Activated effector memory CD4-positive, alpha-beta T cell treated with Interleukin-2 at 50 U/mL for 16 hours (primary cell): Measurements from ENCODE around the gene ITPR1.

Experiments
- DNase-seq: peaks from one replicate; pipeline ENCODE4 v3.0.0-alpha.2; 2020

ITPR1 gene

DNA sequence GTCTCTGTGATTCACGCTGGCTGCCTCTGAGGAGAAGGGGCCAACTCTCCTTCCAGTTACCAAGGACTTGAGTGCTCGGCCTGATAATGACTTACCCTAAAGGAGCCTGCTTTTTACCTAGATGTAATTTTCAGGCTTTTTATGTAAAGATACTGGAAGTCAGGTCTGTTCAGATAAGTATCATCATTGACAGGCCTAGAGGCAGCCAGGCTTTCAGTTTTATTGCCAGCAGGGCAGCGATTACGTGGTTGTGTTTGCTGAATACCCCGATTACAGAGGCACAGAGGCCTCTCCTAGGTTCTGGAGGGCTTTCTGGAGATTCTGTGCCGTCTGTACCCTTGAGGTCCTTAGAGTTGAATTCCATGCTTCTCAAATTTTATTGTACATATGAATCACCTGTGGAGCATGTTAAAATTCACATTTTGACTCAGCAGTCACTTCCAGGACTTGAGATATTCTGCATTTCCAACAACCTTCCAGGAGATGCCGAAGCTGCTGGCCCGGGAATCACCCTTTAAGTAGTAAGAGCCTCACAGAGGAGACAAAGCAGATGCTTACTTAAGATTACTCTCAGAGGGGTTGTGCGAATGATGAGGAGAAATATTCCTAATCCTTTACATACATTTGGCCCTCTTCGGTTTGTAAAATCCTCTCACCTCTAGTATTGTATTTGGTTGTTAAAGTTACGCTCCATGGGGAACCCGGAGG is 326.0 kb downstream of the ITPR1 start:
- no peak for DNase-seq

DNA sequence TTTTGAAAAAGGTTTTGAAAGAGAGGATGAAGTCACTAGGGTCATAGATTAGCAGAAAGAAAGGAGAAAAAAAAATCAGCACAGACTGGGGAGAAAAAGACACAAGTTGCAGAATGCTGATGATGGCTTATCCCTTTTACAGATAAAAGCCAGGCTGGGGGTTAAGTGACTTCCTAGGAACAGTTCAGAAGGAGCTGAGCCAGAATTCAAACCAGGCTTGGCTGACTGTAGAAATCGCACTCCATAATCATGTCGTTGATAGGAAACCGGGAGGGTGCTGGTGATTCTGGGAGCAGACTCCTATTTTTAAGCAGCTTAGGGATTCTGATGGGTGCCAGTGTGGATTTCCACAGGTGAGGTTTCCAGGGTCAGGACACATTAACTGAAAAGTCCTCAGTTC is 326.6 kb downstream of the ITPR1 start:
- no peak for DNase-seq

DNA sequence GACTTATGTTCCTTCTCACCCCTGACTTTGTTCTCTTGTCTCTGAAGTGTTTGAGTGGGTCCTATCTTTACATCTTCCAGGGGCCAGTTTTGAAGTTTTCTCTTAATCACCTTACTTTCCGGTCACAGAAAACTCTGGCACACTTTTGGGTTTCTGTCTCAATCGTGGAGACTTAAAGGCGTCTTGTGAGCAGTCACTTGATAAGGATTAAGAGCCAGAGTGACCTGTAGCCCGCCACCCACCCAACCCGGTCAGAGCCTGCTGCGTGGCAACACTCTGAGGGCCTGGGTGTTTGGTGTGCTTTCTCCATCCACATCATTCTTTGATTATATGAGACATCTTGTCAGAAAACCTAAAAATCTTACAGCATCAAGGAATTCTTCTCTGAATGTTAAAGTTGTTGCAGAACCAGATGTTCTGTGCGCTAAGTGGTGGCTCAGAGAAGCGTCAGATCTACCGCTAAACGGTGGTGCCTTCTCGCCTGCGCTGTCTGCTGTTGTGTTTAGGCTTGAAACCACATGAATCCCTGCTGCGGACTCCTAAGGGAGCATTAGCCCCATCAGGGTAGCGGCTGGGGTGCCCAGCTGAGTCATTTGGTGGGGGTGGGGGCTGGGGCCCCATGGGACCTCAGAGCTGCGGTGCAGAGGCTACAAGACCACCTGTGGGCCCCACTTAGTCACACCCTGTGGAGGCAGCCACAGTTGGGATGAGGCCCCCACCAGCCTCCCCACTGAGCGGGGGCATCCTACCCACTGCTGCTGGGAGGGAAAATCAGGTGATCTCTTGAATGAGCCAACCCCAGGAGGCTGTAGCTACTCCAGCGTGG is 327.4 kb downstream of the ITPR1 start:
- no peak for DNase-seq

DNA sequence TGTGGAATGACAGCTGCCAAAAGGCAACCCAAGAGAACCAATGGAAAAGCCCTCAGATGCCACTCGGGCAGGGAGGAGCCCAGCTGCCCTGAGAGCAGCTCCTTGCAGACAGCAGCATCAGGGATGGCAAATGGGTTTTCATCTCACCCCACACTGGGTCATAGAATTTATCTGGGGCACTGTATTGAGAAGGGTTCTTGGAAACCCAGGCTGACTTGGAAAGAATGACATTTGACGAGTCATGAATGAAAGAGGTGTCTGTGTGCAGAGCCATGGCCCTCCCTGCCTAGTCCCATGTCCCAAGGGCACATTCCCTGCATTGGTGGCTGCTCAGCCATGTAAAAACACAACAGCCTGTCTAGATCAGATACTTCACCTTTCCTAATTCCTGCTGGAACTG is 328.2 kb downstream of the ITPR1 start:
- DNase-seq: no peak

DNA sequence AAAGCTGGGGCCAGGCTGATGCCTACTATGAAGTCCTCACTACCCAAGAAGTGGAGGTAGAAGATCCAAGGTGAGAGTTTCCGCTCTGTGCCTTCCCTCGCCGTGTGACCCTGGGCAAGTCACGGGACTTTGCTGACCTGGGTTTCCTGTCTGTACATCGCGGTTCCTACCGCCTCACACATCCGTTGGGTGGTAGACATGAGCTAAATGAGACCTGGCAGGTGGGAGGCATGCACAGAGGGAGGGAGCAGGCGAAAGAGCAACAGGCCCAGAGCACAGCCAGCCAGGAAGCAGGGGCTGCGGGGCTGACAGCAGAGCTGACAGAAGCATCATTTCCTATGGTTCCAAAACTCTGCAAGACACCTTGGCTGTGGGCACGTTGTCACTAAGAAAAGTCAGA is 328.8 kb downstream of the ITPR1 start:
- peak; percentile 75 for DNase-seq

DNA sequence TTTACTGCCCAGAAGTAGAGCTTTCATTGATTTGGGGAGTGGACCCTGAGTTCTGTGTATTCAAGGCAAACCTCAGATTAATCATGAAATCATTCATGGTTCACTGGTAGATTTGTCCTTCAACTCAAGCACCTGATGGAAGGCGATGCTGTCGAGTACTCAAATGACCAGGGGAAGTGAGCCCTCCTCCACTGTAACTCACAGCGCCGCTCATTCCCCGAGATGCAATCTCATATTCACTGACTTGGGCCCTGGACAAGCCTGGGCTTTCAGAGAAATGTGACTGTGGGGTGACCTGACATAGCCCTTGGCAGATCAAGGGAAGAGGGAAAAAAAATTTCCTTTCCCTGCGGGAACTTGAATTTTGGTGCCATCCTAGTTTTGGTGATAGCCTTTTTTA is 329.4 kb downstream of the ITPR1 start:
- DNase-seq: no peak

DNA sequence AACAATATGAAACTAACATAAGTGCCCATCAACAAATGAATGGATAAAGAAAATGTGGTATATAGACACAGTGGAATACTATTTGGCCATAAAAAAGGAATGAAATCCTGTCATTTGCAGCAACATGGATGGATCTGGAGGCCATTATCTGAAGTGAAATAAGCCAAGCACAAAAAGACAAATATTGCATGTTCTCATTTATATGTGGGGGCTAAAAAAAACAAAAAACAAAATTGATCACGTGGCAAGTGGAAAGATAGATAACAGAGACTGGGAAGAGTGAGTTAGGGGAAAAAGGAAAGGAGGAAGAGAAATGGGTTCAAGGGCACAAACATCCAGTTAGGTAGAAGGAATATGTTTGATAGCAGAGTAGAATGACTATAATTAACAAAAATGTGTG is 330.2 kb downstream of the ITPR1 start:
- no peak for DNase-seq

DNA sequence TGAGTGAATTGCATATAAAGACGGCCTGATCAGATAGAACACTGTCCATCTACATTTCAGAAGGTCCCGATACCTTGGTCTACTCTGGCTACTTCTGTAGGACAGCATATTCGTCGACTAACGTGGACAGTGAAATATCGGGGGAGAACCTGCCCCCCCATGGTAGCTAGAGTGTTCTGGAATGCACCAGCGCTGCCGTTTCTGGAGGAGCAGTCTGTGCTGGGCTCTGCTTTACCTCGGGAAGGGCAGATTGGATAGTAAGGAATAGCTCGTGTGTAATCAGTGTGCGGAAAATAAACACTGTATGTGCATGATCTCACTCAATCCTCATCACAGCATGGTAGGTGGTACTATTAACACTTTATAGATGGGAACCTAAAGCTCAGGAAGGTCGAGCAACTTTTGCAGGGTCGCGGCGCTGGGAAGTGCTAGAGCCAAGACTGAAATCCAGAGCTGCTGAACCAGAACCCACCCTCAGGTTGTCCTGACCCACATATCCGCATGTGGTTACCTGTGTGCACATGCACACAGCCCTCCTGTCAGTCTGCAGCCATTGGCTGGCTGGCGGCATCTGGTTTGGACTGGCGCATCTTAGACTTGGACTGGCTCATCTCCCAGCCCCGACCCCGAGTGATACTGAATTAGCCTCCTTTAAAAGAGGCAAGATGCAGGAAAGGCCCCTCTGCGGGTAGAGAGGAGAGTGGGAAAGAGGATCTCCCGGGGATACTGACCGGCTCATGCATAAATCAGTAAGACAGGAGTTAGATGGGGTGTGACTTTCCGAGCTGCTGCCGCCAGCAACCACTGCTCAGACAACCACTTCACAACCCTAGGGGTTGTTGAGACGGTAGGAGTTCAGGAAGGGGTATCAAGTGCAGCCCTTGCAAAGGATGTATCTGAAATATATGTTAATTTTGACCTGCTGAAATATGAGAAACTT is 331.1 kb downstream of the ITPR1 start:
- no peak for DNase-seq

DNA sequence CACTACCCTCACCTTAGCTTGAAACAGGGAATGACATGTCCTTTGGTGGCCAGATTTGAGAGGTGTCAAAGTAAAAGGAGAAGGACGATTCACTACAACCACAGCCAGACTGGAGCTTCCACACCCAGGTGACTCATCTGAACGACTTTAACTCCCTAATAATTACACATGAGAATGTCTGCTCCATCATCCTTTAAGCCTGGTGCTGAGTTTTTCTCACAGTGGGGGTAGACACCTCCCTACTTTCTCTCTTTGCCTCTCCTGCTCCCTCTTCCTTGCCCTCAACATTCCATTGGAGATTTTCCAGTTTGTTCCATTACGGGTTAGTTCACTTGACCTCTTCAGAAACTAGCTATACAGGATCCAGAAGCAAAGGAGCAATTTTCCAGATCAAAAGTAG is 331.8 kb downstream of the ITPR1 start:
- no peak for DNase-seq

DNA sequence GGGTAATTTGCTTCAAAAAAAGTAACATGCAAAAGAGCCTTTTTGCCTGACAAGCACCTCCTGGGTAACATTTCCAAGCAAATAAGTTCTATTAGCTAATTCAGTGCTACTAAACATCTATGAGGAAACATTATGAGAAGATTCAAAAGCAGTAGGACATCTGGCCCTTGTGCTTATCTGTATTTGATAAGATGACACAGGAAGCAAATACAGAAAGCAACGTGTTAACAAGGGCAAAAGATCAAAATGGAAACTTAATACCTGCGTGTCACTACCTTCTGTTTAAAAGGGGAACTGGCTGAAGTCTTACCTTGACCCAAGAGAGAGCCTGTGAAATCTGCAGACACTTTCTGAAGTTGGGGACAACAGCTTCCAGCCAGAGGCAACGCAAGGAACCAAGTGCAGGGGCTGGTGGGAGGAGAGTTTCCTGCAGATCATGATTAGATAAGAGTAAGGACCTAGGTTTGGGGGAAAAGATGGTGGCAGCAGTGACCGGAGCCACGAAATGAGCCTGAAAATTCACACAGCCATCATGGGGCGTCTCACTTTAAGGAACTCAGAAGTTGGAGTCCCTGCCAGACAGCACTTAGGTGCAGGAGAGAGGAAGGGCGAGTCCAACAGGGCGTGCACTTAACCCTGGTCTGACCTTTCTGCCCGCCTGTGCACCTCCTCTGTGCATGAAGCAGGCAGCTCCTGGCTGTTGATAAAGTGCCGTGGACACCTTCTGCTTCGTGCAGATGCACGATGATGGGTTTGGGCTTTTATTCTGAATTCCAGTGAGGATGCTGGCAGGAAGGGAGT is 332.5 kb downstream of the ITPR1 start:
- DNase-seq: peak; percentile 56

DNA sequence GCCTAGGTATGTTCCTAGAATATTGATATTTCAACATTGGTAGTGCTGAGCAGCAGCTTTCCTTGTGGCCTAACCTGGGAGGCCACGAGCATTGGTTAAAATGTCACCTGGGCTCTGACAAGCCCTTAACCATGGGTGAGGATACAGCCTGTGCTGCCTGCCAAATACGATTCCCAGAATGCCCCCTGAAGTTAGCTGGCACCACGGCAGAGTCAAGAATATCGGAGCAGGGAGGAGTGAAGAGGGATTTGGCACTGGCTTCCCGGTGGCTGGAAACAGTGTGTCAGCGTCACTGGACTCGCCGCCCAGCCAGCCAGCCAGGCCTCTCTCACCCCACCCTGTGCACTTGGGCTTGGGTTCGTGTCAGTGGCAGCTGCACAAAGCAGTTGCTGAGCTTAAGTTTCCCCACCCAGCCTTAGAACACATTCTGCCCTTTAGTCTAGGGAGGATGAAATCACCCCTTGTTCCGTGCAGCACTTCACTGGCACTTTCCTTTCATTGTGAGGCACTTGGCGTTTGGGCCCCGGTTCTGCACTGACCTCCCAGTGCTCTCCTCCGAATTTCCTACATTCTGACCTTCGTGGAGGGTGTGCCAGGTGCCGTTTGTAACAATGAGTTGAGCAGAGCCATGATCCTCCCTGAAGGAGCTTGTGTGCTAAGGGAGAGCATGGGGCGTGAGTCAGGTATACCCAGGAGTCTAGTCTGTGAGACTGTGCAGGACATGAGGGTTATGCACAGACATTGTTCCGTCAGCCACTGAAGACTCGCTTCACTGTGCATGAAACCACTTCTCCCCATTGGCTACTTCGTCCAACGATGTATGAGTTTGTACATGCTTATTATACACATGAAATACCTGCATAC is 333.3 kb downstream of the ITPR1 start:
- no peak for DNase-seq

DNA sequence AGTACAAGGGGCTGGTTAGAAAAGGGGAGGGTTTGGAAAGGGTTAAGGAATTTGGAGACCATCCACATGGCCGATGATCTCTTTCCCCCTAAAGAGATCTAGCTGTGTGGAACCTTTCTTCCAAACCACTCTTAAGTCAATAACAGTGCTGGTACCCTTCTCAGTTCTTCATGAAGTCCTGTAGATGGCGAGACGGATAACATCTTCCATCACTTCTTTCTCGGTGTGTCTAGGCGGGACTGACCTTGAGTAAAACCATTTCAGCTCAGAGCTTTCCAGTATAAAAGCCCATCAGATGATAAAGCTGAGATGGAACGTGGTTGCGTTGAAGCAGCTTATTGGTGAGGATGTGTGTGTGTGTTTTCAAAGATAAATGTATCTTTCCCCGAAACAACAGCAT is 334.6 kb downstream of the ITPR1 start:
- DNase-seq: no peak

DNA sequence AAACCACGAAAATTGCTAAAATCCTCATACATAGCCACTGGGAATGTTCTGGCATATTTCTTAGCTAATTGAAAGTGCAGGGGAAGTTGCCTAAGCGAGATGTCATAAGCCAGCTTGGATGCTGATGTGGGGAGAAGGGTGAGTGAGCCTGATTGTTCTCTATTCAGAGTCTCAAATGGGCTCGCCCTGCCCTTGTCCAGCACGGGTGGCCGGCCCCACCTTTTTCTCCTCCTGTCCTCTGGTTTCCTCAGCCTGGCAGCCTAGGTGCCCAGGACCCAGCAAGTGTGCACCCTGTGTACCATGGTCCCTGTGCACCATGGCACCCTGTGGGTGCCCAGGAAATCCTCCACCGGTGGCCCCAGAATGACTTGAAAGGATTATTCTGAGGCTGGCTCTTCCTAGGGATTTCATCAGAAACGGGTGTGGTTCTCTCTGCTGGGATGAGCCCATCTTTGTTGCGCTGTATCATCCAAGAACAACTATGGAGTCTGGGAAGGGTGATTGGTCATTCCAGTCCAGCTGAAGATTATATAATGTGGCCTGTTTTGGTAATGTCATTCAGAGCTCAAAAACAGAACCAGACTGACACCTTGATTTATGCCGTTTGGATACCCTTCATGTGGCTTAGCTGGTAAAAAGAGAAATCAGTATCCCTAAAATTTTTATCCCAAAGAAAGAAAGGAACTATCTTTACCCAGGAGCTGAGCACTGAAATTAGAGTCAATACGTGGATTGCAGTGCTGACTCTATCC is 335.3 kb downstream of the ITPR1 start:
- no peak for DNase-seq

DNA sequence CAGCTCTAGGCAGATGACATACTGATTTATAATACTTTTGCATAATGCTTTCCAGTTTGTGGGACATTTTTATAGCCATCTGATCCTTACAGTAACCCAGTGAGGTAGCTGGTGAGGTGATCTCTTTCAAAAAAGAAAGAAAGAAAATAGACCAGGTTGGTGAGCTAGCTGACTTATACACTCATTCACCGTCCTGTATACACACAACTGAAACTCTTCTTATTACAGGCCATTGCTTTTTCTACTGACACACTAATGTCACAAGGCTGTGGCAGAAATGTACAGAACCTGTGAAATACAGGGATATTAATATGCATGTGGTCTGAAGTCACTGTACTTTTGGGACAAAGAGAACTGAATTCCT is 335.9 kb downstream of the ITPR1 start:
- DNase-seq: no peak

DNA sequence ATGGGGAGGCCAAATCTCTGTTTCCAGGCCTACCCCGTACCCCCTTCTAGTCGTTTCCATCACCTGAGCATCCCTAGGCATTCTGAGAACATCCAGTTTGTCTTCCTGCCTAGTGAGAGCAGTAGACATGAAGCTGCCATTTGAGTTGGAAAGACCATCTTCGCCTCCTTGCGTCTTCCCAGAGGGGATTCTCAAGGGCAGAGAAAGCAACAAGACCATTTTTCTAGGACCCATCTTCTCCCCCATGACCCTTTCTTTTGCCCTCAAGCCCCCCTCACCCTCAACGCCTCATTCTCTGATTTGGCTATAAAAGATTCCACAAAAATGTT is 337.4 kb downstream of the ITPR1 start:
- no peak for DNase-seq

DNA sequence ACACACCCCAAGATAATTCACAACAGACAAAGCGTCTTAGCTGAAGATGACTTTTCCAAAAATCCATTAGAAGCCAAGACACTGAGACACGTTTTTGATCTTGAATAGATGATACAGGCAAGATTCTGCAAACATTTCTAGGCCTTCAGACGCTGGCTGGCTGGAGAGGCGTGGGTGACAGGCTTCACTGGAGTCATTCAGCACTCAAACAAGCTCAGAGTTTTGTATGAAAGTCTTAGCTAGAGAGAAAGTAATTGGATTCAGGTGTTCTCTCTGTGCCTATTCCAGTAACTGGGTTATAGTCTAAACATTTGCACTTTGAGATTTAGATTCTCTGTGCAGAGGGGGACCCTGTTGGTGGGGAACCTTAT is 338.4 kb downstream of the ITPR1 start:
- DNase-seq: no peak

DNA sequence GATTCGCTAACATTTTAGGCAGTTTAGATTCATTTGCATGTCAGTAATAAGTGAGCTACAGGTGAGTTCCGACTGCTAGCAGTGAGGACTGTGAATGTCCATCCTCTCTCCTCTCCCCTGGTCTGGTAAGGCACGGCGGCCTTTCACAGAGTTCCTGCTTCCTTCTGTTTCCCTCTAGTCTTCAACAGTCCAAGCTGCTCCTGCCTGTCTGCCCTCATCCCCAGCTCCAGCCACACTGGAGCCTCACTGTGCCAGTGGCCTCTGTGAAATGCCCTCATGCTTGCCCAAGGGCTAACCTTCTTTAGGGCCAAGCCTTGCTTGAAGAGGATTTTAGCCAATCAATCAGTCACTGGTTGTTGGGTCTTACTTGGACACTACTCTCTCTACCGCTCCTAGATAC is 340.3 kb downstream of the ITPR1 start:
- no peak for DNase-seq

DNA sequence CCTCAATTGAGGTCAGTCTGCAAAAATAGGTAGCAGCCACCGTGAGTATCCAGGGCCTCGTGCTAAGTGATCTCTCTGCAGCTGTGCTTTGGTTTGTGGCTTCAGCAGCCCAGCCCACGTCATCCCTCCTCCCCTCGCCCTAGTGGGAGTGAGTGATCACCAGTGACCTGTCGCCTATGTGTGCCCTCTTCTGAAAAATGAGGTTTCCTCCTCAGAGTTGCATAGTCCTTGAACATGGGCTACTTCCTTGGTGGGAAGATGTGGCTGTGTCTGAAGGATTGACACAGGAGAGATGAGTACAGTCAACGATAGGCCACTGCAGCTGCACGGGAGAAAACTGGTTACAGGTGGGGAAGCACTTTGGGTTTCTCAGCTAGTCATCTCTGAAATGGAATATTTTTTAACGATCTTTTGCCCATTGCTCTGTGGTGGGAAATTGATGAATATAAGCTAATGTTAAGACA is 341.3 kb downstream of the ITPR1 start:
- peak; percentile 70 for DNase-seq

DNA sequence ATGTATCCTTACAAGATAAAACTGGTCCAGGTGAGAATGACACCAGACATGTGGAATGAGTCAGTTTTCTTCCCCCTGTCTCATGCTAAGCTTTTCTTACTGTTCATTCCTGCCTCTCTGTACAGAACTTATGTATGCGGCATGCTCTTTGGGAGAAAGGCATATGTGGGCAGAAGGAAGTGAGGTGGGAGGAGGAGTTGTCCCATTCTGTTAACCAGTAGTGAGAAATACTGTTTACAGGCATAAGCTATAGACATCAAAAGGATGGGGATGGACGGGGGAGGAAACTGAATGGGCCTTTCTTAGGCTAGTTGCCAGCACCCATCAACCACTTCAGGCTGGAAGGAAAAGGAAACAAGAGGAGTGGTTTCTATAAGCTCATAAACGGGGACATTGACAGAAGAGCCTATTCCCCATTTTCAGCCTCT is 342.5 kb downstream of the ITPR1 start:
- DNase-seq: no peak

DNA sequence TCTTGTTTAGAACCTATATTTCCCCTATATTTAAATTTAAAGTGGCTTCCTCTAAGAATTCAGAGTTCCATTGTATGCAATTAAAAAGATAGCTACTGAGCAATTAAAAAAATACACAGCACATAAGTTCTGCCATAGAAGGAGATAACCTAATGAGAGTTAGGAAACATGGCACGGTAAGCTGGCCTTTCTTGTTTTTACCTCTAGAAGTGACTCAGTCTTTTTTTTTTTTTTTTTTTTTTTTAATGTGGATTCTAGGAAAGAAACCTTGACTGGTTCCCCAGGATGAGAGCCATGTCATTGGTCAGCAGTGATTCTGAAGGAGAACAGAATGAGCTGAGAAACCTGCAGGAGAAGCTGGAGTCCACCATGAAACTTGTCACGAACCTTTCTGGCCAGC is 343.4 kb downstream of the ITPR1 start:
- DNase-seq: no peak

DNA sequence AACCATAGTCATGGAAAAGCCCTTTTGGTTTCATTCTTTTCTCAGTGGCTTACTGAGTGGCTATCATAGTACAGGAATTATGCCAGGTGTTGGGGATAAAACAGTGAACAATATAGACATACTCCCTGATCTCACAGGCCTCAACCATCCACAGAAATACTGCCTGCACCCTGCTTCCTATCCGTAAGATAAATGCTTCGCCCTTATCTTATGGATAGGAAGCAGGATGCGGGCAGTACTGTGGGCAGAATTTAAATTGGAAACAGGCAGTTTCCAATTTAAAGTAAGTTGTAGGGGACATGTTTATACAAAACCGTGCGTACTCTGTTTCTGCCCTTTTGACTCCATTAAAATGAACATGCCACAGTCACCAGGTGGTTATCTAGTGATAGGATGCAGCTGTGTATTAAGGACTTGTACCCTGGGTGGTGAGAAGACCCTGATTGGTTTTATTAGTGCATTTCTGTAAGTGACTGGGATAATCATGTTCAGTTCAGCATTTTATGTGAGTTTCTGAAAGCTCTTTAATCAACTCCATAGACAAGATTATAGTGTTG is 344.3 kb downstream of the ITPR1 start:
- no peak for DNase-seq
